A673 (cell line): ENCODE data around the gene WDR82. TPM values are rescaled to one million over a fixed set of nuclear protein-coding genes. Genes with fewer than 3 reads are reported as not detected.

Experiments
- BruUV-seq: library from RNA; stranded (reverse); fragments of 400-500 nt; replicated peaks from 2 replicates; lab custom pipeline; 2021; lab: Mats Ljungman, UMichigan
- CTCF ChIA-PET: fragments of 300-600 bp; sonication (Branson Sonifier 250); formaldehyde crosslinking; loops from one replicate; lab custom pipeline; 2022; ENCODE audit warnings: antibody characterized with exemption; lab: Charles Lee
- POLR2A ChIA-PET: fragments of 300-600 bp; sonication (Branson Sonifier 250); formaldehyde crosslinking; loops from one replicate; lab custom pipeline; 2022; ENCODE audit warnings: antibody characterized with exemption; ENCODE audit not compliant: low non-redundant PET; lab: Charles Lee
- DNase-seq: peaks from one replicate; pipeline ENCODE4 v3.0.0-alpha.2; 2015; ENCODE audit warnings: low spot score
- H3K27ac ChIP-seq: fragments of 200-600 bp; sonication (generic); 2 replicates; pipeline ENCODE4 v1.5.1; 2016; ENCODE audit warnings: mixed run types, low read depth, mild to moderate bottlenecking, mixed read lengths, antibody characterized with exemption, low read length; ENCODE audit not compliant: poor library complexity, severe bottlenecking
- H3K27me3 ChIP-seq: fragments of 200-600 bp; sonication (generic); replicated peaks from 2 replicates; pipeline ENCODE4 v1.6.1; 2017; ENCODE audit warnings: mixed run types, low read depth, mild to moderate bottlenecking, mixed read lengths, antibody characterized with exemption, low read length; ENCODE audit not compliant: insufficient read depth, poor library complexity
- H3K36me3 ChIP-seq: fragments of 200-600 bp; sonication (generic); 2 replicates; pipeline ENCODE4 v1.6.1; 2016; ENCODE audit warnings: mixed run types, mild to moderate bottlenecking, mixed read lengths, antibody characterized with exemption, low read length; ENCODE audit not compliant: insufficient read depth, poor library complexity, severe bottlenecking
- H3K4me1 ChIP-seq: fragments of 200-600 bp; sonication (generic); 2 replicates; pipeline ENCODE4 v1.6.1; 2017; ENCODE audit warnings: mixed run types, mild to moderate bottlenecking, mixed read lengths, antibody characterized with exemption, low read length; ENCODE audit not compliant: insufficient read depth, poor library complexity, severe bottlenecking
- H3K4me3 ChIP-seq: fragments of 200-600 bp; sonication (generic); 2 replicates; pipeline ENCODE4 v1.5.1; 2016; ENCODE audit warnings: low read depth, mixed run types, mild to moderate bottlenecking, mixed read lengths, low read length; ENCODE audit not compliant: poor library complexity, severe bottlenecking
- H3K9me3 ChIP-seq: fragments of 200-600 bp; sonication (generic); 2 replicates; pipeline ENCODE4 v1.6.1; 2016; ENCODE audit warnings: mixed run types, low read depth, mild to moderate bottlenecking, mixed read lengths, antibody characterized with exemption, low read length; ENCODE audit not compliant: poor library complexity, severe bottlenecking
- EZH2 ChIP-seq: fragments of 200-600 bp; sonication (generic); IDR thresholded peaks from 2 replicates; pipeline ENCODE4 v1.6.1; 2017; ENCODE audit warnings: borderline replicate concordance, low read depth, mild to moderate bottlenecking, mixed read lengths, antibody characterized with exemption, low read length; ENCODE audit not compliant: poor library complexity, severe bottlenecking
- intact Hi-C: fragments of 100-400 bp; cut with micrococcal nuclease; formaldehyde crosslinking; loops from one replicate; pipeline ENCODE4 v1.10.0; 2022; ENCODE audit not compliant: unreplicated experiment
- total RNA-seq: library from RNA; stranded (reverse); gene quantifications from 2 replicates; pipeline ENCODE4 v1.2.3, GENCODE V29; 2021
- TF ChIP-seq, protein P1 (sequence below): fragments of 300-800, 200-600 bp; sonication (generic); conservative IDR thresholded peaks from 2 replicates; pipeline ENCODE4 v1.5.1; 2017; ENCODE audit warnings: low read depth, mild to moderate bottlenecking, antibody characterized with exemption, low read length, moderate library complexity, mixed read lengths

The WDR82 gene
- total RNA-seq, 1 experiment from 2014 or later: 54.3 TPM

GRCh38 chr3:52243791-52244628 lies 34.4 kb downstream of the WDR82 start:
- H3K36me3 ChIP-seq: no peaks in the 10 kb centered on the region
- DNase-seq: peak; percentile 12
- no peaks in the 10 kb centered on the region for H3K9me3 ChIP-seq
- peaks cover 12% of the 10 kb centered on the region for H3K4me1 ChIP-seq
- no TSS peak for BruUV-seq
- no peaks in the 10 kb centered on the region for H3K27me3 ChIP-seq
- ChIA-PET POLR2A (no interaction called here), CTCF (no interaction called here)
- H3K4me3 ChIP-seq: no peak overlapping the region
- intact Hi-C loops: loop anchor here (5.0 kb wide), 1 partner anchor 33 kb away; the partner anchor contains the start of gene WDR82
- H3K27ac ChIP-seq: no peak overlapping the region
- TF ChIP-seq, protein P1, sequence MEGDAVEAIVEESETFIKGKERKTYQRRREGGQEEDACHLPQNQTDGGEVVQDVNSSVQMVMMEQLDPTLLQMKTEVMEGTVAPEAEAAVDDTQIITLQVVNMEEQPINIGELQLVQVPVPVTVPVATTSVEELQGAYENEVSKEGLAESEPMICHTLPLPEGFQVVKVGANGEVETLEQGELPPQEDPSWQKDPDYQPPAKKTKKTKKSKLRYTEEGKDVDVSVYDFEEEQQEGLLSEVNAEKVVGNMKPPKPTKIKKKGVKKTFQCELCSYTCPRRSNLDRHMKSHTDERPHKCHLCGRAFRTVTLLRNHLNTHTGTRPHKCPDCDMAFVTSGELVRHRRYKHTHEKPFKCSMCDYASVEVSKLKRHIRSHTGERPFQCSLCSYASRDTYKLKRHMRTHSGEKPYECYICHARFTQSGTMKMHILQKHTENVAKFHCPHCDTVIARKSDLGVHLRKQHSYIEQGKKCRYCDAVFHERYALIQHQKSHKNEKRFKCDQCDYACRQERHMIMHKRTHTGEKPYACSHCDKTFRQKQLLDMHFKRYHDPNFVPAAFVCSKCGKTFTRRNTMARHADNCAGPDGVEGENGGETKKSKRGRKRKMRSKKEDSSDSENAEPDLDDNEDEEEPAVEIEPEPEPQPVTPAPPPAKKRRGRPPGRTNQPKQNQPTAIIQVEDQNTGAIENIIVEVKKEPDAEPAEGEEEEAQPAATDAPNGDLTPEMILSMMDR: no peak
- TF ChIP-seq EZH2: no peak

DNA sequence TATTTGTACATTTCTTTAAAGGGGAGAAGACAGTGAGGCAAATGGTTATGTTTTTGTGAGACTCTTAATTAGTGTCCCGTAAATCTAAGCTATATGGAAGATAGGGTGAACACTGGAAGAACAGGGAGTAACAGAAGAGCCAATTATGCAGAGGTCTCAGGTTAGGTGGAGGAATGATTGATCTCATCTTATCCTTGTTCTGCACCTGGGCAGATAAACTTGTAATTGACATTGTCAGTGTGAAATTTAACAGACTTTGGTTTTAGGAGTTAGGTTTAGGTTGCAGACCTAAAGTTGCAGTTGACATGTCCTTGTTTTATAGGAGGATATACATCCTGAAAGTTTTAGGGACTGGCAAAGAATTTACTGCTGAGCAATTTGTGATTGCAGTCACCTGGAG lies 36.4 kb downstream of the WDR82 start:
- TF ChIP-seq, protein P1: no peak
- TF ChIP-seq EZH2: no peak
- no peak overlapping the region for H3K4me3 ChIP-seq
- intact Hi-C loops: loop anchor here (5.0 kb wide), 1 partner anchor 35 kb away; the partner anchor contains the start of gene WDR82
- no TSS peak for BruUV-seq
- ChIA-PET POLR2A (no interaction called here), CTCF (no interaction called here)
- no peak for DNase-seq
- no peaks in the 10 kb centered on the region for H3K9me3 ChIP-seq
- no peaks in the 10 kb centered on the region for H3K36me3 ChIP-seq
- H3K4me1 ChIP-seq: peaks cover 12% of the 10 kb centered on the region
- no peaks in the 10 kb centered on the region for H3K27me3 ChIP-seq
- no peak overlapping the region for H3K27ac ChIP-seq

- DNase-seq: no peak
- H3K9me3 ChIP-seq: no peaks in the 10 kb centered on the region
- no peaks in the 10 kb centered on the region for H3K27me3 ChIP-seq
- CTCF ChIA-PET: interaction anchor here (0.5 kb wide), 1 partner anchor 120 kb away, joined by 4 read pairs; no protein-coding TSS in a partner anchor
- POLR2A ChIA-PET: no interaction called here
- BruUV-seq: no TSS peak
- no peaks in the 10 kb centered on the region for H3K36me3 ChIP-seq
- peaks cover 12% of the 10 kb centered on the region for H3K4me1 ChIP-seq
- no peak for TF ChIP-seq EZH2
- TF ChIP-seq, protein P1: no peak
- H3K27ac ChIP-seq: no peak overlapping the region
- no peak overlapping the region for H3K4me3 ChIP-seq
- intact Hi-C loops: loop anchor here (5.0 kb wide), 1 partner anchor 36 kb away; the partner anchor contains the start of gene WDR82
Observed at GRCh38 chr3:52240886-52241370, 37.5 kb downstream of the WDR82 start.
